Mononuclear cell (primary cell): ENCODE data around the gene VEGFA. TPM values are rescaled to one million over a fixed set of nuclear protein-coding genes. Genes with fewer than 3 reads are reported as not detected.

Source experiments
- H3K27me3 ChIP-seq: 2 replicates; pipeline ENCODE4 v1.6.0; 2011; ENCODE audit warnings: low read length, control low read depth; ENCODE audit not compliant: insufficient read depth
- H3K4me1 ChIP-seq: 2 replicates; pipeline ENCODE4 v1.5.1; 2011; ENCODE audit warnings: mild to moderate bottlenecking, low read length, control low read depth; ENCODE audit not compliant: insufficient read depth
- H3K4me3 ChIP-seq: 2 replicates; pipeline ENCODE4 v1.5.1; 2011; ENCODE audit warnings: mild to moderate bottlenecking, low read length, moderate library complexity
- H3K9me3 ChIP-seq: 2 replicates; pipeline ENCODE4 v1.5.1; 2011; ENCODE audit warnings: low read depth, mild to moderate bottlenecking, control low read depth, low read length
- total RNA-seq: library from RNA; depleted of rRNA; stranded (reverse); fragments of >200 nt; gene quantifications from one replicate; pipeline ENCODE4 v1.2.3, GENCODE V29; 2012

VEGFA gene
- 78.8 TPM for total RNA-seq

DNA sequence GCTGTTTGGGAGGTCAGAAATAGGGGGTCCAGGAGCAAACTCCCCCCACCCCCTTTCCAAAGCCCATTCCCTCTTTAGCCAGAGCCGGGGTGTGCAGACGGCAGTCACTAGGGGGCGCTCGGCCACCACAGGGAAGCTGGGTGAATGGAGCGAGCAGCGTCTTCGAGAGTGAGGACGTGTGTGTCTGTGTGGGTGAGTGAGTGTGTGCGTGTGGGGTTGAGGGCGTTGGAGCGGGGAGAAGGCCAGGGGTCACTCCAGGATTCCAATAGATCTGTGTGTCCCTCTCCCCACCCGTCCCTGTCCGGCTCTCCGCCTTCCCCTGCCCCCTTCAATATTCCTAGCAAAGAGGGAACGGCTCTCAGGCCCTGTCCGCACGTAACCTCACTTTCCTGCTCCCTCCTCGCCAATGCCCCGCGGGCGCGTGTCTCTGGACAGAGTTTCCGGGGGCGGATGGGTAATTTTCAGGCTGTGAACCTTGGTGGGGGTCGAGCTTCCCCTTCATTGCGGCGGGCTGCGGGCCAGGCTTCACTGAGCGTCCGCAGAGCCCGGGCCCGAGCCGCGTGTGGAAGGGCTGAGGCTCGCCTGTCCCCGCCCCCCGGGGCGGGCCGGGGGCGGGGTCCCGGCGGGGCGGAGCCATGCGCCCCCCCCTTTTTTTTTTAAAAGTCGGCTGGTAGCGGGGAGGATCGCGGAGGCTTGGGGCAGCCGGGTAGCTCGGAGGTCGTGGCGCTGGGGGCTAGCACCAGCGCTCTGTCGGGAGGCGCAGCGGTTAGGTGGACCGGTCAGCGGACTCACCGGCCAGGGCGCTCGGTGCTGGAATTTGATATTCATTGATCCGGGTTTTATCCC, at the start of gene VEGFA:
VEGFA (plus strand) TSS at position 686 of the 846 bp plus-strand sequence.
- Histone ChIP-seq H3K9me3 (no peaks in the 10 kb centered on the region), H3K27me3 (peaks cover 5% of the 10 kb centered on the region), H3K4me3 (peak within 1 kb of the TSS; percentile 63), H3K4me1 (peaks cover 41% of the 10 kb centered on the region)

DNA sequence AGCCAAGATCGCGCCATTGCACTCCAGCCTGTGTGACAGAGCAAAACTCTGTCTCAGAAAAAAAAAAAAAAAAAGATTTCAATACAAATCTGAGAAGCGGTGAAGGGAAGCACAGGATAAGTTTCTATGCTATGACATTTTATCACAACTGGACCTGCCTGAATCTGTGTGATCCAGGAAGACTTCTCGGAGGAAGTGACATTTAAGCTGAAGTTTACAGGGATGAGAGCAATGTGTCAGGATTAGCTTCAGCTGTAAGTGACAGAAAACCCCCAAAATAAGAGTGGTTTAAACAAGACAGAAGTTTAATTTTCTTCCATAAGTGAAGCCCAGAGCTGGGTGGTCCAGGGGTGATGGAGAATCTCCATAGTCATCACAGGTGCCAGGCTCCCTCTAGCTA, 49.0 kb upstream of the VEGFA start:
- Histone ChIP-seq H3K4me3 (no peak overlapping the region), H3K27me3 (no peaks in the 10 kb centered on the region), H3K4me1 (peaks cover 34% of the 10 kb centered on the region), H3K9me3 (no peaks in the 10 kb centered on the region)

DNA sequence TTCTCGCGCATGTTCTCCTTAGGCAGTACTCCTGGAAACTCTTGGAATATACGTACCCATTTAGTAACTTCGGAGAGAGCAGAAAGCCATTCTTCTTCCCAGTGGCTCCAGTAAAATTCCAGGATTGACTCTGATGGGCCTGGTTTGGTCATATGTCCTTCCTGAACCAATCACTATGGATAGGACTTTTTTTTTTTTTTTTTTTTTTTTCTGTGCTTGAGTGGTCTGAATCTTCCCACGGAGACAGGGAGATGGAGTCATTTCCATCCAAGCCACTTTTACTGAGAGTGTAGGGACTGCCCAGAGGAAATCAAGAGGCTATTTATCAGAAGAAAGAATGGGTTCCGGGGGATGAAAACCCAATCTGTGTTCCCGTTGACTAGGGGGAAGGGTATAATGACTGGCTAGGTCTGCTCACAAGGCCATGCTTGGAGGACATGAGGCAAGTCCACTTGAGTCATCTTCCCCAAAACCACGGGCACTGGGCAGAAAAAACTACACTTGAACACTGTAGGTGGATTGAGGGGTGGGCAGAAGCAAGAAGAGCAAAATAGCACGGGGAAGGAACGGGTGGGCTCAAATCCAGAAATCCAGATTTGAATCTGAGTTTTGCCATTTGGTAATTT, 47.0 kb upstream of the VEGFA start:
- Histone ChIP-seq H3K9me3 (no peaks in the 10 kb centered on the region), H3K27me3 (no peaks in the 10 kb centered on the region), H3K4me1 (peaks cover 38% of the 10 kb centered on the region), H3K4me3 (no peak overlapping the region)

DNA sequence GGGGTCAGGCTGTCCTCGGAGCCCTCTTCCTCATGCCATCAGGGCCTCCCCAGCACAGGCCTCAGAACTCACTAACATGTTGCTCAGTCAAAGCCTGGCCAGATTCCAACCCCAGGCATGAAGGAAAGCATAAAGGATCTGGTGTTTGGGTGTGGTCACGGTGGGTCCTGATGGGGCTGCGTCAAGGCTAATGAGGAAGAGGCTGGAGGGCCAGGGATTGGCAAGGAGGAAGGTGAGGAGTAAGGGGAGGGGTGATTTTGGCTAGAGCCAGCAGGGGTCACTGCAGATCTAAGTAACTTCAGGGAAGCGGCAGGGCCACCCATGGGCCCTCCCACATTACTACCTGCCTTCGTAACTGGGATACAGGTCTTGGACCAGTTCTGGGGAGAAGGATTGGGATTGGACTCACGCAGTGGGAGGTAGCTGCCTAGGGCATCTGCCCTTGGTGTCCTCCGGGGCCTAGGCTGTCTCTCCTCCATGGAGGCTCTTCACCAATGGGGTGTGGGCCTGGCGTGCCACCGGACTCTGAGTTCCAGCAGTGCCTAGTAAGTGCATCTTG, 46.2 kb upstream of the VEGFA start:
- Histone ChIP-seq H3K9me3 (no peaks in the 10 kb centered on the region), H3K4me3 (no peak overlapping the region), H3K4me1 (peaks cover 38% of the 10 kb centered on the region), H3K27me3 (no peaks in the 10 kb centered on the region)

DNA sequence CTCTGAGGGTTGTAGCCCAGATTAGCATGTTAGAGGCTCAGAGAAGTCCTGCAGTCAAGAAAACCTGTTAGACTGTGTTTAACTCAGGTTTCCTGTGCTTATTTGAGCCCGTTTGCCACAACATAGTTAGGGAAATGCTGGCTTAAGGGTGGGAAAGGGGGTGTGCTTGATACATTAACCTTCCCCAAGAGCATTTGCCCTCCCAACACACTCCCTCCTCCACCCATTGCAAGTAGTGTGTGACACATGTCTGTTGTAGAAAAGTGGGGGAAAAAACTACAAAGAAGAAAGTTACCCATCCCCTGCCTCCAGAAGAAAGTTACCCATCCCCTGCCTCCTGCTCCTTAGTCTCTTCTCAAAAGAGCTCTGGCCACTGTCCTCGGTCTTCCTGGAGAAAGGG, 45.7 kb upstream of the VEGFA start:
- H3K9me3 ChIP-seq = no peaks in the 10 kb centered on the region
- H3K4me3 ChIP-seq = no peak overlapping the region
- peaks cover 38% of the 10 kb centered on the region for H3K4me1 ChIP-seq
- H3K27me3 ChIP-seq = no peaks in the 10 kb centered on the region

DNA sequence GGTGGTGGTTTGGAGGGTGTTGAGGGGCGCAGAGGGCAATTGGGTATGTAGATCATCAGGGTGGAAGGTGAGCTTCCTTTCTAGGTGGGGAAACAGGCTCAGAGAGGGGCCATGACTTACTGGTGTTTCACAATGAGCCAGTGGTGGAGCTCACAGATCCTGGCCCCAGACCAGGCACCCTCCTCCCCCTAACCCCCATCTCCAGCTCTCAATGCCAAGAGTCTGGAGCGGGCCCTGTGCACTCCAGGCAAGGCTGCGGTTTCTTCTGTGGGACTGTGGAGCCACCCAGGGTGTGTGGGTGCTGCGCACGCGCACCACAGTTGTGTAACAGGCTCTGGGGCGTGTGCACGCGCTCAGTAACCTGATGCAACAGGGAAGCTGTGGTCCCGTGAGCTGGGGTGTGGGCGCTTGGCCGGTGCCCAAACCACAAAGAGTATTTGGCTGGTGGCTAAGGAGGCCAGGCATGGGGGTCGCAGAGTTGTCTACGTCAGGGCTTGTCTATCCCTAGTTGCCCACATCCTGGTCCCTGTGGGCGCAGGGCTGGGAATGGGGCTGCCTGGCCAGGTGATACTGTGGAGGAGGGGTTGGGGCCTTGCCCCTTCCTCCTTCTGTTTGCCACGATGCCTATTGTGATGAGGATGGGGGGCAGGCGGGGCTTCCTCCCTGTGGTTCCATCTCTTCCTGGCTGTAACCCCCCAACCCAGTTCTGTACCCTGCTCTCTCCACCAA, 44.9 kb upstream of the VEGFA start:
- Histone ChIP-seq H3K4me1 (peaks cover 38% of the 10 kb centered on the region), H3K27me3 (no peaks in the 10 kb centered on the region), H3K4me3 (no peak overlapping the region), H3K9me3 (no peaks in the 10 kb centered on the region)

DNA sequence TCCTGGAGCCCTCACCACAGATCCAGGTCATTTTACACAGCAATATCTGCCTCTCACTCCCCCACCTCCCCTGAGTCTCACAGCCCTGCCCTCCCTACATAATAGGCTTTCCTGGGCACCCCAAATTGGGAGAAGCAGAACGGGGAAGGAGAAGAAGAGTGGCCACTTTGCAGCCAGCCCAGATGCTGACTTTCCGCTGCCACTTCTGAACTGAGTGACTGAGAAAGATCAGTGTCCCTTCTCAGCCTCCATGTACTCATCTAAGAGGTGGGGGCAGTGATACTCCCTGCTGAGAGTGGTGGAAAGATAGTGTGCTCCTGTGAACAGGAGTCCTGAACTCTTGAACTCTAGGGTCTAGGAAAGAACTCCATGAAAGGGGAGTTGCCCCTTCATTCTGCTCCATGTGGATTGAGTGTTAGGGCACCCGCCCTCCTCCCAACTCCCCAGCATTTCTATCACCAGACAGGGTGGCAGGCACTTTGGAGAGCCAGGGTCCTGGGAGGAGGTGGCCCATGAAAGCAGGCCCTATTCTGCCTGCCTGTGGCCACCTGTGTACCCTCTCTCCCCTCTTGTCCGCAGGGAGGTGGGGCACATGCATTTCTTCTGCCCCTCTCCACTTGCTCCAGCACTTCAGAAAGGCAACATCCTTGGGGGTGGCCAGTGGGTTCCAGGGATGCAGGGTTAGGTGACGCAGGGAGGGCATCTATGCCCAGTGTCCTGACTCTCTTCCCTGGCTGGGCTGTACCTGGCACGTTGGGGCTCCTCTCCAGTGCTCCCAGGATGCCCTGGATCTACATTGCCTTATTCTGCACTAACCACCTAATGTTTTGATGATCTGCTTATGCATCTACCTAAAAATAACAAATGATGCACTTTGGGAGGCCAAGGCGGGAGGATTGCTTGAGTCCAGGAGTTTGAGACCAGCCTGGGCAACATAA, 44.1 kb upstream of the VEGFA start:
- H3K4me3 ChIP-seq = no peak overlapping the region
- H3K27me3 ChIP-seq = no peaks in the 10 kb centered on the region

DNA sequence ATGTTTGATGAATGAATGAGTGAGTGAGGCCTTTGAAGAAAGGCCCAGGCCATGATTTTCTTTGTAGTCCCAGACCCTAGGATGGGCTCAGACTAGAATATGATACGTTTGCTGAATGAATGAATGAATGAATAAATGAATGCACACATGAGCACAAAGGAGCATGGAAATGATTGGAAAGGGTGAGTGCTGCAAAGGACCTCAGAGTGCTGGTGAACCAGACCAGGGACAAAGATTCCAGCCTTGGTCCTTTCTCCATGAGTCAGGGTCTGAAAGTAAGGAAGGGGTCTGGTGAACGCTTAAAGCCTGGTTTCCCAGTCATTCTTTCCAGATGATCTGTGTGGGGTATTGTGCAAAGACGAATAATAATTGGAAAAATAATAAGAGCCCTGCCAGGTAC, 42.4 kb upstream of the VEGFA start:
- Histone ChIP-seq H3K4me3 (no peak overlapping the region), H3K4me1 (peaks cover 38% of the 10 kb centered on the region), H3K9me3 (peaks cover 11% of the 10 kb centered on the region), H3K27me3 (no peaks in the 10 kb centered on the region)

More for the DNA sequence above, 44.1 kb upstream of the VEGFA start:
- Histone ChIP-seq H3K9me3 (peaks cover 5% of the 10 kb centered on the region), H3K4me1 (peaks cover 38% of the 10 kb centered on the region)

DNA sequence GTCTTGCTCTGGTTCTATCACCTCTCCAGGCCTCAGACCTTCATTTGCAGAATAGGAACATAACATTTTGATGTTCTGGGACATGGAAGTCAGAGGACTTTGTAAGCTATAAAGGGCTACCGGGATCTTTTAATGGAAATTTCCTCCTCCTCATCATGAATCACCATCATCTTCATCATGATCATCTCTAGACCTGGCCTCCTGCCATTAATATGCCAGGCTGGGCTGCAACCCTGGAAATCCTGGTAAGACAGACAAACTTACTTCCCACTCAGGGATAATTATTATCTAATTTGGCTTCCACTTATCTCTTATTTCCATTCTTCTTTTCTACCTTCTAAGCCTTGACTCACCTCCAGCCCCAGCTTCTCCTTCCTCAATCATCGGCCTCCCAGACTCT, 41.4 kb upstream of the VEGFA start:
- H3K4me3 ChIP-seq = no peak overlapping the region
- H3K9me3 ChIP-seq = peaks cover 11% of the 10 kb centered on the region
- H3K4me1 ChIP-seq = peaks cover 34% of the 10 kb centered on the region
- no peaks in the 10 kb centered on the region for H3K27me3 ChIP-seq

DNA sequence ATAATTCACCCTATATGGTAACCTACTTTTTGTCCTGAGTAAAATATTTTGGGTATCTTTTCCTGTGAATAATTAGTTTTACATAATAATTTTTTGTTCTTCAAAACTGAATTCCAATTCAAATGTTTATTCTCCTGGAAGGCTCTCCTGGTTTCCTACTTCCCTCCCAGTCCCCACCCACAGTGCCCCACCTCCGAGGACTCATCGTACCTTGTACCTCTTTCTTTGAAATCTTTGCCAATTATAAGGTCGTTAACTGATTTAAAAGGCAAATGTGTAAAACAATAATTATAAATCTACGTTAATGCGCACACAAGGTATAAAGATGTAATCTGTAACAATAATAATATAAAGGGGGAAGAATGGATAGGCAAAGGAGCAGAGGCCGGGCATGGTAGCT, 40.5 kb upstream of the VEGFA start:
- peaks cover 34% of the 10 kb centered on the region for H3K4me1 ChIP-seq
- H3K9me3 ChIP-seq = peaks cover 11% of the 10 kb centered on the region
- no peaks in the 10 kb centered on the region for H3K27me3 ChIP-seq
- no peak overlapping the region for H3K4me3 ChIP-seq

DNA sequence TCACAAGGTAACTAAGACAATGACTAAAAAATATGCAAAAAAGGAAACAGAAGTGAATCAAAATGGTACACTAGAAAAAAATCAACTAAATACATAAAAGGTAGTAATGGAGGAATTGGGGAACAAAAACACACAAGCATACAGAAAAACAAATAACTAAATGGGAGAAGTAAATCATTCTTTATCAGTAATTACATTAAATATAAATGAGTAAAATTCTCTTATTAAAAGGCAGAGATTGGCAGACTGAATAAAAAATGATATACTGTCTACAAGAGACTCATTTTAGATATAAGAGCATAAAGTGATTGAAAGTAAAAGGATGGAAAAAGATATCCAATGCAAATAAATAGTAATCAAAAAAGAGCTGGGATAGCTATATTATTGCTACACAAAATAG, 39.4 kb upstream of the VEGFA start:
- Histone ChIP-seq H3K27me3 (no peaks in the 10 kb centered on the region), H3K9me3 (peaks cover 11% of the 10 kb centered on the region), H3K4me3 (no peak overlapping the region), H3K4me1 (peaks cover 26% of the 10 kb centered on the region)

DNA sequence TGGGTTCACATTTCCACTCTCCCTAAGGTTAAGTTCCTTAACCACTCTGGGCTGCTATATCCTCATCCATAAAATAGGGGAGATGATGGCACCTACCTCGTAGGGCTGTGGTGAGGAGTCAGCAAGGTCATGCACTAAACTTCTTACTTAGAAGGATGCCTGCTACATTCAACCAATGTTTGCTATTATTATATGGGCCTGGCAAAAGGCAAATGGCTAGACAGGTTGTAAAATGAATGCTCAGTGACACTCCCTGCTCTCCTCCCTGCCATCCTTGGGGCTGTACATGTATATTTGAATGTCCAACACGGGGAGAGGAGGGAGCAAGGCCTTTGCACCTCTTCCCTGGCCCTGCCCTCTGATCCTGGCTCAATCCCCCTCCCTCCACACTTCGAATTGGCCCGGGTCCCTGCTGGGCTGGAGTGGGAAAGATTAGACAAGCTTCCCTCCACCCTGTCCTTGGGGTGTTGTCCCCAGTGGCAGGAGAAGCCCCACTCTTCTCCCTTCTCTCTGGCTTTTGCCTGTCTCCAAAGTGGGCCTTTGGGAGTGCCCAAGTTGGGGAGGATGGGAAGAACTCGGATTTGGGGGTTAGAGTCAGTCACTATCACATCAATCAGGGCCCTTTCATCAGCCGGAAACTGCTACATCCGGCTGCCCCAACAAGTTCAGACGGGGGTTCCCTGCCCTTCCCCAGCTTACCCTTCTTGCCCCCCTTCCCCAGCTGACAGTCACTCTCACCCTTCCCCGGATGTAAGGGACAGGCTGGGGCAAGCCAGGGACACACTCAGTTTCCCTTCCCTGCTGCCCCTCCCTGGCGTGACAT, 36.3 kb upstream of the VEGFA start:
- peaks cover 18% of the 10 kb centered on the region for H3K4me1 ChIP-seq
- H3K27me3 ChIP-seq = no peaks in the 10 kb centered on the region
- no peak overlapping the region for H3K4me3 ChIP-seq
- H3K9me3 ChIP-seq = peaks cover 11% of the 10 kb centered on the region

DNA sequence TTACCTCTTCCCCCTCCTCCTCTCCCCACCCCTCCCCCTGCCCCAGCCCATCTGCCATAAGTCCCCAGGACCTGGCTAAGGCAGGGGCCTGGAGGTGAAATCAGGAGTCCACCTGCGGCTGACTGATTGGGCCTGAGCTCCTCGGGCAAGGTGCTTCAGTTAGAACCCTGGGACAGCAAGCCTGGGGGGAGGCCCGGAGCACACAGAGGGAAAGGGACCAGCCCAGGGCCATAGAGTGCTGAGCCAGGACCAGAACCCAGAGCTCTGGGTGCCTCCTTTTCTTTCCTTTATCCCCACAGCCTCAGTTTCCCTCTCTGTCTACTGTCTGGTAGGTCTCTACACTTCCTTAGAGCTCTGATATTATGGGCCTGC, 35.7 kb upstream of the VEGFA start:
- Histone ChIP-seq H3K9me3 (peaks cover 11% of the 10 kb centered on the region), H3K4me1 (peaks cover 18% of the 10 kb centered on the region), H3K4me3 (no peak overlapping the region), H3K27me3 (no peaks in the 10 kb centered on the region)
